Measurements from ENCODE around the gene ENSA.
"Not testable (repeated sequence)": the region's sequence is repeated elsewhere in the genome, so short reads cannot be mapped to it uniquely, and the experiment has no call there.

The ENSA gene

DNA sequence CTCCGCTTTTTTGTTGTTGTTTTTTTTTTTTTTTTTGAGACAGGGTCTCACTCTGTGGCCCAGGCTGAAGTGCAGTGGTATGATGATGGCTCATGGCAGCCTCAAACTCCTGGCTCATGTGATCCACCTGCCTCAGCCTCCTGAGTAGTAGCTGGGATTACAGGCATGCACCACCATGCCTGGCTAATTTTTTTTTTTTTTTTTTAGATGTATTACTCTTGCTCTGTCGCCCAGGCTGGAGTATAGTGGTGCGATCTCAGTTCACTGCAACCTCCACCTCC, 24.0 kb downstream of the ENSA start:
- H3K9me3 ChIP-seq (ENCODE audit: control insufficient read depth, low read length); H3K36me3 ChIP-seq (ENCODE audit: control insufficient read depth, insufficient read depth, low read length); H3K4me3 ChIP-seq (ENCODE audit: extremely low read depth, insufficient read depth, low read length, poor library complexity, severe bottlenecking): not testable (repeated sequence)
- H3K4me1 ChIP-seq (ENCODE audit: control insufficient read depth, insufficient read depth, low read length, poor library complexity, severe bottlenecking) = peaks cover 31% of the 10 kb centered on the region
- 95 to 100% methylated on average over 2 of the region's 3 CpGs for WGBS, 2 experiments (ENCODE audit: insufficient coverage in 2 of 2)
- H3K27ac ChIP-seq (ENCODE audit: low read depth, low read length, severe bottlenecking) = peak overlapping the region; percentile 97

DNA sequence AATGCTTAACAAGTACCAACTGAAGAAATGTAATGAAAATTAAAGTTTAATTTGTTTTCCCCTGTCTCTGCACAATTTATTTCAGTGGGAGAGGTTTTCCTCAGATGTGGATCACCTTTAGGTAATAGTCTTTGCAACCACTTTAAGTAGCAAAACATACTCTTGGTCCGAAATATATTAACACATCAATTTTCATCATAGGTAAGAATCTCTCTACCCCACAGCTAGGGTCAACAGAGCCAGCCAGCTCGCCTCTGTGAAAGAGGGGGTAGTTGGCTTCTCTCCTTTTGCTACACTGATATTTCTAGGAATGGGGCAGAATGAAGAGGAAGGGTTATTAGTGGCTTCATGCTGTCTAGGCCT, 25.2 kb downstream of the ENSA start:
- Histone ChIP-seq H3K36me3 (ENCODE audit: control insufficient read depth, insufficient read depth, low read length) (peaks cover 4% of the 10 kb centered on the region), H3K9me3 (ENCODE audit: control insufficient read depth, low read length) (no peaks in the 10 kb centered on the region), H3K27ac (ENCODE audit: low read depth, low read length, severe bottlenecking) (peak overlapping the region; percentile 97), H3K4me1 (ENCODE audit: control insufficient read depth, insufficient read depth, low read length, poor library complexity, severe bottlenecking) (peaks cover 20% of the 10 kb centered on the region), H3K4me3 (ENCODE audit: extremely low read depth, insufficient read depth, low read length, poor library complexity, severe bottlenecking) (no peak overlapping the region)
- no CpG with 5 or more reads among the region's 2 CpGs for WGBS, 2 experiments (ENCODE audit: insufficient coverage in 2 of 2)

DNA sequence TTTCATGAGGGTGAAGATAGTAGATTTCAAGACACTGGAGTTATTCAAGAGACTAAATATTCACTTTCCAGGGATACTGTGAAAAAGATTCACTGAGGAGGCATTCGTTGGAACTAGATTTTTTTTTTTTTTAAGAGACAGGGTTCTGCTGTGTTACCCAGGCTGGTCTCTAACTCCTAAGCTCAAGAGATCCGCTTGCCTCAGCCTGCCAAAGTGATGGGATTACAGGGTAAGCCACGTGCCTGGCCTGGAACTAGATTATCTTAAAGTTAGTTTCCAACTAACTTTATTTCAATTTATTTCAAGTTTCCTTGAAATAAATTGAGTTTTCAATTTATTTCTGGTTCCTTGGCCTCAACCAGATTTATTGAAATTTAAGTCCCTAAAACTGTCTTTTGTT, 25.7 kb downstream of the ENSA start:
- peak overlapping the region; percentile 97 for H3K27ac ChIP-seq (ENCODE audit: low read depth, low read length, severe bottlenecking)
- H3K9me3 ChIP-seq (ENCODE audit: control insufficient read depth, low read length) = no peaks in the 10 kb centered on the region
- H3K4me3 ChIP-seq (ENCODE audit: extremely low read depth, insufficient read depth, low read length, poor library complexity, severe bottlenecking) = no peak overlapping the region
- peaks cover 4% of the 10 kb centered on the region for H3K36me3 ChIP-seq (ENCODE audit: control insufficient read depth, insufficient read depth, low read length)
- peaks cover 19% of the 10 kb centered on the region for H3K4me1 ChIP-seq (ENCODE audit: control insufficient read depth, insufficient read depth, low read length, poor library complexity, severe bottlenecking)
- WGBS, 2 experiments (ENCODE audit: insufficient coverage in 2 of 2) = 85 to 100% methylated on average over 1 to 2 of the region's 3 CpGs

DNA sequence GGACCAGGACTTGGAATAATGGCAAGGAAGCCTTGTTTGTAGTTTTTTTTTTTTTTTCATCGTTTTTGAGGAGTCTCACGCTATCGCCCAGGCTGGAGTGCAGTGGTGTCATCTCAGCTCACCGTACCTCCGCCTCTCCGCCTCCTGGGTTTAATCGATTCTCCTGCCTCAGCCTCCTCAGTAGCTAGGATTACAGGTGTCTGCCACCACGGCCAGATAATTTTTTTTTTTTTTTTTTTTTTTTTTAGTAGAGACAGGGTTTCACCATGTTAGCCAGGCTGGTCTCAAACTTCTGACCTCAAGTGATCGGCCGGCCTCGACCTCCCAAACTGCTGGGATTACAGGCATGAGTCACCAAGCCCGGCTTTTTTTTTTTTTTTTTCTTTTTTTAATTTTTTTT, 27.0 kb downstream of the ENSA start:
- H3K36me3 ChIP-seq (ENCODE audit: control insufficient read depth, insufficient read depth, low read length); H3K9me3 ChIP-seq (ENCODE audit: control insufficient read depth, low read length); H3K27ac ChIP-seq (ENCODE audit: low read depth, low read length, severe bottlenecking); H3K4me3 ChIP-seq (ENCODE audit: extremely low read depth, insufficient read depth, low read length, poor library complexity, severe bottlenecking): not testable (repeated sequence)
- 97 to 100% methylated on average over 6 to 7 of the region's 12 CpGs for WGBS, 2 experiments (ENCODE audit: insufficient coverage in 2 of 2)
- peaks cover 19% of the 10 kb centered on the region for H3K4me1 ChIP-seq (ENCODE audit: control insufficient read depth, insufficient read depth, low read length, poor library complexity, severe bottlenecking)

DNA sequence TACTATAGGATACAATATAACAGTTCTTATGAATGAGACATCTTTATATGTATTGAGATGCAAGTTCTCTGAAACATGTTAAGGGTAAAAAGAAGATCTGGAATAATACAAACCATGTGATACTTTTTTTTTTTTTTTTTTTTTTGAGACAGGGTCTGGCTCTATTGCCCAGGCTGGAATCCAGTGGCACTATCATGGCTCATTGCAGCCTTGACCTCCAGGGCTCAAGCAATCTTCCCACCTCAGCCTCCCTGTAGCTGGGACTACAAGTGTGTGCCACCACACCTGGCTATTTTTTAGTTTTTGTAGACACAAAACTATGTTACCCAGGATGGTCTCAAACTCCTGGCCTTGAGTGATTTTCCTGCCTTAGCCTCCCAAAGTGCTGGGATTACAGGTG, 27.9 kb downstream of the ENSA start:
- Histone ChIP-seq H3K36me3 (ENCODE audit: control insufficient read depth, insufficient read depth, low read length) (peaks cover 4% of the 10 kb centered on the region), H3K9me3 (ENCODE audit: control insufficient read depth, low read length) (no peaks in the 10 kb centered on the region), H3K4me1 (ENCODE audit: control insufficient read depth, insufficient read depth, low read length, poor library complexity, severe bottlenecking) (peaks cover 19% of the 10 kb centered on the region), H3K27ac (ENCODE audit: low read depth, low read length, severe bottlenecking) (no peak overlapping the region), H3K4me3 (ENCODE audit: extremely low read depth, insufficient read depth, low read length, poor library complexity, severe bottlenecking) (no peak overlapping the region)

- H3K4me3 ChIP-seq (ENCODE audit: extremely low read depth, insufficient read depth, low read length, poor library complexity, severe bottlenecking); H3K4me1 ChIP-seq (ENCODE audit: control insufficient read depth, insufficient read depth, low read length, poor library complexity, severe bottlenecking); H3K9me3 ChIP-seq (ENCODE audit: control insufficient read depth, low read length); H3K36me3 ChIP-seq (ENCODE audit: control insufficient read depth, insufficient read depth, low read length); H3K27ac ChIP-seq (ENCODE audit: low read depth, low read length, severe bottlenecking): not testable (repeated sequence)
- 100% methylated on average over 2 to 3 of the region's 4 CpGs for WGBS, 2 experiments (ENCODE audit: insufficient coverage in 2 of 2)
These were observed 31.1 kb downstream of the ENSA start for GRCh38 chr1:150598346-150598745.

- WGBS, 2 experiments (ENCODE audit: insufficient coverage in 2 of 2) = 80 to 100% methylated on average over 1 to 2 of the region's 3 CpGs
- Histone ChIP-seq H3K36me3 (ENCODE audit: control insufficient read depth, insufficient read depth, low read length) (peaks cover 9% of the 10 kb centered on the region), H3K27ac (ENCODE audit: low read depth, low read length, severe bottlenecking) (no peak overlapping the region), H3K9me3 (ENCODE audit: control insufficient read depth, low read length) (no peaks in the 10 kb centered on the region), H3K4me1 (ENCODE audit: control insufficient read depth, insufficient read depth, low read length, poor library complexity, severe bottlenecking) (no peaks in the 10 kb centered on the region), H3K4me3 (ENCODE audit: extremely low read depth, insufficient read depth, low read length, poor library complexity, severe bottlenecking) (no peak overlapping the region)
These were observed 32.4 kb downstream of the ENSA start for GRCh38 chr1:150596976-150597375.

DNA sequence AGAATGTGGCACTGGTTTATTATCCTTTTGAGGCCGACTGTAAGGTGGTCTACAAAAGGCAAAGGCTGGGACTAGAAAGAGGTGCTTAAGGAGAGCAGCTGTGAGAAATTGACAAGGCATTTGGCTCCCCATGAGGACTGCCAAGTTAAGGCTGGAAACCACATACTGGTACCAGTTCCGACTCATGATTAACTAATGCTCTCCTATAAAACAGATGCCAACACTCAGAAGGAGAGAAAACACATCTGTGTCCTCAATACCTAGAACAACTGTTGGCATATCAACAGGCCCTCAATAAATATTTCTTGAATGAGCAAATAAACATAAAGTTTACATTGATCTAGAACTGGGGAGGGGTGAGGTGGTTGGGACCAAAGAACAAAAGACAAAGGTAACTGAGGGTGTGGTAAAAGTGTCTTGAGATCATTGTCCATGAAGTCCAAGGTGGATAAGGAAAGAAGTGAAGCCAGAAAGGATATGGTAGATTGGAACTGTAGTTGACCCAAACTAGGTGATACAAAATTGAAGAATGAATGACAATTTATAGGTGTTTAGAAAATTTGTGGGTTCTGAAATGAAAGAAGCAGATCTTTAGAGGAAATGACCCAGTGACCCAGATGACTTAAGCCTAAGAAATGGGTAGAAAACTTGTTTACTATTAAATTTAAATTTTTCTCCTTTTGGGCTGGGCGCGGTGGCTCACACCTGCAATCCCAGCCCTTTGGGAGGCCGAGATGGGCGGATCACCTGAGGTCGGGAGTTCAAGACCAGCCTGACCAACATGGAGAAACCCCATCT, 33.1 kb downstream of the ENSA start:
- Histone ChIP-seq H3K4me1 (ENCODE audit: control insufficient read depth, insufficient read depth, low read length, poor library complexity, severe bottlenecking) (no peaks in the 10 kb centered on the region), H3K4me3 (ENCODE audit: extremely low read depth, insufficient read depth, low read length, poor library complexity, severe bottlenecking) (no peak overlapping the region), H3K27ac (ENCODE audit: low read depth, low read length, severe bottlenecking) (no peak overlapping the region), H3K36me3 (ENCODE audit: control insufficient read depth, insufficient read depth, low read length) (peaks cover 9% of the 10 kb centered on the region), H3K9me3 (ENCODE audit: control insufficient read depth, low read length) (no peaks in the 10 kb centered on the region)
- 89 to 92% methylated on average over 2 of the region's 7 CpGs for WGBS, 2 experiments (ENCODE audit: insufficient coverage in 2 of 2)

DNA sequence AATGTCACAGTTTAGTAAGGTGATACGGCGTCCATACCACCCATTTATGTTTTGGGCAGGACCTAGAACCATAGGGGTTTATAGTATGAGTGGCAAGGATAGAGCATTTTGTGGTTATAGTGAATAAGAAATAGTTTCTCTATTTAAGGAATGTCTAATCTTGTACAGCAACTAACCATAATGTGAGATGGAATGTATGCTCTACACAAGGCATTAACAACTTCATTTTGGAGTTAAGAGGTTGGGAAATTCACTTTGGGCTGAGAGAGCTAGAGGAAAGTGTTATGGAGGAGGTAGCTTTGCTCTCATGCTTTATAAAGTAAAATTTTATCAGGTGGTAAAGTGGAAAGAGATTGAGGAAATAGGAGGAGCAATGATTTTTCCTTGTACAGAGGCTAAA, 47.0 kb downstream of the ENSA start:
- 92 to 100% methylated on average over 1 to 2 of the region's 2 CpGs for whole genome bisulfite sequencing, 2 experiments (ENCODE audit: insufficient coverage in 2 of 2)
- Histone ChIP-seq H3K27ac (ENCODE audit: low read depth, low read length, severe bottlenecking) (no peak overlapping the region), H3K4me3 (ENCODE audit: extremely low read depth, insufficient read depth, low read length, poor library complexity, severe bottlenecking) (no peak overlapping the region), H3K9me3 (ENCODE audit: control insufficient read depth, low read length) (no peaks in the 10 kb centered on the region), H3K4me1 (ENCODE audit: control insufficient read depth, insufficient read depth, low read length, poor library complexity, severe bottlenecking) (peaks cover 3% of the 10 kb centered on the region), H3K36me3 (ENCODE audit: control insufficient read depth, insufficient read depth, low read length) (peaks cover 10% of the 10 kb centered on the region)

- 92 to 99% methylated on average over 8 to 10 of the region's 14 CpGs for WGBS, 2 experiments (ENCODE audit: insufficient coverage in 2 of 2)
These were observed 47.5 kb downstream of the ENSA start for GRCh38 chr1:150581962-150582361.

GRCh38 chr1:150581437-150581836, 48.0 kb downstream of the ENSA start:
- not testable (repeated sequence) for H3K27ac ChIP-seq (ENCODE audit: low read depth, low read length, severe bottlenecking); H3K9me3 ChIP-seq (ENCODE audit: control insufficient read depth, low read length); H3K4me1 ChIP-seq (ENCODE audit: control insufficient read depth, insufficient read depth, low read length, poor library complexity, severe bottlenecking); H3K4me3 ChIP-seq (ENCODE audit: extremely low read depth, insufficient read depth, low read length, poor library complexity, severe bottlenecking)
- WGBS, 2 experiments (ENCODE audit: insufficient coverage in 2 of 2) = 93 to 100% methylated on average over 3 to 4 of the region's 7 CpGs
- peaks cover 19% of the 10 kb centered on the region for H3K36me3 ChIP-seq (ENCODE audit: control insufficient read depth, insufficient read depth, low read length)

More at GRCh38 chr1:150581962-150582361, 47.5 kb downstream of the ENSA start:
- not testable (repeated sequence) for H3K4me3 ChIP-seq (ENCODE audit: extremely low read depth, insufficient read depth, low read length, poor library complexity, severe bottlenecking); H3K9me3 ChIP-seq (ENCODE audit: control insufficient read depth, low read length); H3K4me1 ChIP-seq (ENCODE audit: control insufficient read depth, insufficient read depth, low read length, poor library complexity, severe bottlenecking); H3K27ac ChIP-seq (ENCODE audit: low read depth, low read length, severe bottlenecking)
- peaks cover 14% of the 10 kb centered on the region for H3K36me3 ChIP-seq (ENCODE audit: control insufficient read depth, insufficient read depth, low read length)
